LNCAP (cell line): Measurements from ENCODE around the gene BAMBI.

ENCODE experiments used
- TF ChIP-seq, protein P1 (sequence below): fragments of 450-650 bp; IDR thresholded peaks from 2 replicates; pipeline ENCODE4 v1.5.1; 2017; ENCODE audit warnings: mild to moderate bottlenecking

BAMBI gene

DNA sequence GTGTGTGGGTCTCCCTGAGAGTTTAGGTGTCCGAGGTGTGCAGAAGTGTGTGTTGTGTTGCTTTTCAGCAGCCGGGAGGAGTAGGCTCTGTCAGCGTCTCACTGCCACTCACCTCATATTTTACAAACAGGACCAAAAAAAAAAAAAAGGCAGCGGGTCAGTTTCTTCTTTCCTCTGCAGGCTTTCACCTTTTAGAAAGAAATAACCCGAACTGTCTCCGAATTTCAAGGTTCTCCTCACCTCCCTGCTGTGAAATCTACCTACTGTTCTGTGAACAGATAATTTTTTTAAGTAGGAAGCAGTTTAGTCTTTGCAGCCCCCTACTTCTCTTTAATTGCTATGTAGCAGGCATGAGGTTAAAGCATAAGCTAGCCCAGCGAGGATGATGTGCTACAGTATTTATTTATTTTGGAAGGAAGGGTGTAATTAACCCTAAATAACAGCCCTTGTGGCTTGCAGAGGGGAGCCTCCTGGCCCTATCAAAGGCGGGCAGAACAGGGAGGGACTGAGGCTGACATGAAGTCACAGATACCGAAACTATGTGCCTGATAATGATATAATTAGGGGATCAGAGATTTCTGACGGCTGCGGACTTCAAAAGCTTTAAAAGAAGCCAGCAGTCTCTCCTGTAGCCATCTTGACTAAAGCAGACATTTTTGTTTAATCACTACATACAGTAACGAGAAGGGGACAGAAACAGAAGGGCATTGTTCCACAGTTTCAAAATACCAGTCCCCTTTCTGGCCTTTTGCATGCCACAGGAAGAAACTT, 1.6 kb downstream of the BAMBI start:
- TF ChIP-seq, protein P1, sequence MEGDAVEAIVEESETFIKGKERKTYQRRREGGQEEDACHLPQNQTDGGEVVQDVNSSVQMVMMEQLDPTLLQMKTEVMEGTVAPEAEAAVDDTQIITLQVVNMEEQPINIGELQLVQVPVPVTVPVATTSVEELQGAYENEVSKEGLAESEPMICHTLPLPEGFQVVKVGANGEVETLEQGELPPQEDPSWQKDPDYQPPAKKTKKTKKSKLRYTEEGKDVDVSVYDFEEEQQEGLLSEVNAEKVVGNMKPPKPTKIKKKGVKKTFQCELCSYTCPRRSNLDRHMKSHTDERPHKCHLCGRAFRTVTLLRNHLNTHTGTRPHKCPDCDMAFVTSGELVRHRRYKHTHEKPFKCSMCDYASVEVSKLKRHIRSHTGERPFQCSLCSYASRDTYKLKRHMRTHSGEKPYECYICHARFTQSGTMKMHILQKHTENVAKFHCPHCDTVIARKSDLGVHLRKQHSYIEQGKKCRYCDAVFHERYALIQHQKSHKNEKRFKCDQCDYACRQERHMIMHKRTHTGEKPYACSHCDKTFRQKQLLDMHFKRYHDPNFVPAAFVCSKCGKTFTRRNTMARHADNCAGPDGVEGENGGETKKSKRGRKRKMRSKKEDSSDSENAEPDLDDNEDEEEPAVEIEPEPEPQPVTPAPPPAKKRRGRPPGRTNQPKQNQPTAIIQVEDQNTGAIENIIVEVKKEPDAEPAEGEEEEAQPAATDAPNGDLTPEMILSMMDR, result no peak

DNA sequence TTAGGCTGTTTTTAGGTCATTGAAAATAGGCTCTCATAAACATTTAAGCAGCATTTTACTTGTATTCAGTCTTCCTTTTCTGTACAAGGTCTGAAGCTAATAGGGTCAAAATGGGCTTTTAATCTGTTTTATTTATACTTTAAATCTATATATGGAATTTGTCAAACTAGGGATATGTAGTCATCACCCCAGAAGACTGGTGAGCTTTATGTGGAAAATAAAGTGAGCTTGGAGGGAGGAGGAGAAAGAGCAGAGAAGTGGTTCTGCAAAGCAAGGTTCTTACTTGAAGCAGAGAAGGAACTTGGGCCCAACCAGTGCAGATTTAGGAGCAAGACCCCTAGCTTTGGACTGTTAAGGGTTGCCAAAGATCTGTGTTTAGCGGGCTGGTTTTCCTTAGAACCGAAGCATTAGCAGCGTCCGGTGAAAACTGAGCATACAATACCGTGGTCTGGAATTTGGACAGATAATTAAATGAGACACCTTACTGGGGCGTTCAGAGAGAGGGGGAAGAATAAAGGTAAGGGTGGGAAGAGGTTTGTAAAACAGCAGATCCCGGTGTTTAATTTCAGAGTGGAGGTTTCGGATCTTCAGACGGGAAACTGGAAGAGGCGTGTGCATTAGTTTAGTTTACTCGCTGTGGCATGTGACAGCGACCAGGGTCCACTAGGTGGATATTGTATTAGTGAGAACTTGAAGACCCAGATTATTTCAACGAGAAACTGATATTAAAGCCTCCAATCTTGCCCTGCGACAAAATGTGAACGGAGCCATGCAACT, 2.4 kb downstream of the BAMBI start:
- TF ChIP-seq, protein P1, result peak; percentile 39; the same call in 1 of the 2 replicates

DNA sequence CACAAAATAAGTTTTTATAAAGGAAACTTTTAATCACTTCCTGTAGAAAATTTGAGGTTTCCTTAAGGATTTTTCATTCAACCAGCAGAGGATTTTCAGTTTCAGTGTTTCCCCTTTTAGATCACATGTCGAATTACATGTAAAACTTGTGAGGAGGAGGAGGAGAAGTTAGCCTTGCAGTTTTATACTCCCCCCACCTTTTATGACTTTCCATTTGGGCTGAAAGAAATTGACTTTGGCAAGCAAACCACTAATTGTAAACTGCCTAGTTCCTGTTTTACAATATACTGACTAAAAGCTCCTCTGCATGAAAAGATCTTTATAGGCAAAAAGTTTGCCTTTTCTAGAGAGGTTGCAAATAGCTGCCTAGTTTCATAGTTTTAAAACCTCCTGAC, 3.0 kb downstream of the BAMBI start:
- TF ChIP-seq, protein P1, result no peak

DNA sequence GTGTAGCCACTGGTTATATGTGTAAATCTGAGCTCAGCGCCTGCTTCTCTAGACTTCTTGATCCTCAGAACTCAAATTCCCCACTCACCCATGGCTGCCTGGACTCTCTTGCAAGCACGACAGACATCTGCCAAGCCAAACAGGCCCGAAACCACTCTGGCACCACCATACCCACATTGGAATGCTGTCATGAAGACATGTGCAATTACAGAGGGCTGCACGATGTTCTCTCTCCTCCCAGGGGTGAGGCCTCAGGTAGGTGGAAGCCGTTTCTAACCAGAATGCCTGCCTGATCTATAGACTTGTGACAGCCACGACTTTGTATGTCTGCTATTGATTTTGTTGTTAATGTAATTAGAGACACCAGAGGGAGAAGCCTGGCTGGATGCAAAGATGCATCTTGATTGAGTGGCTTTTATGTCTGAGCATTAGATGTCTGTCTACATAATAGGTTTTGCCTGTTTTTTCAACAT, 4.0 kb downstream of the BAMBI start:
- TF ChIP-seq, protein P1, result no peak

DNA sequence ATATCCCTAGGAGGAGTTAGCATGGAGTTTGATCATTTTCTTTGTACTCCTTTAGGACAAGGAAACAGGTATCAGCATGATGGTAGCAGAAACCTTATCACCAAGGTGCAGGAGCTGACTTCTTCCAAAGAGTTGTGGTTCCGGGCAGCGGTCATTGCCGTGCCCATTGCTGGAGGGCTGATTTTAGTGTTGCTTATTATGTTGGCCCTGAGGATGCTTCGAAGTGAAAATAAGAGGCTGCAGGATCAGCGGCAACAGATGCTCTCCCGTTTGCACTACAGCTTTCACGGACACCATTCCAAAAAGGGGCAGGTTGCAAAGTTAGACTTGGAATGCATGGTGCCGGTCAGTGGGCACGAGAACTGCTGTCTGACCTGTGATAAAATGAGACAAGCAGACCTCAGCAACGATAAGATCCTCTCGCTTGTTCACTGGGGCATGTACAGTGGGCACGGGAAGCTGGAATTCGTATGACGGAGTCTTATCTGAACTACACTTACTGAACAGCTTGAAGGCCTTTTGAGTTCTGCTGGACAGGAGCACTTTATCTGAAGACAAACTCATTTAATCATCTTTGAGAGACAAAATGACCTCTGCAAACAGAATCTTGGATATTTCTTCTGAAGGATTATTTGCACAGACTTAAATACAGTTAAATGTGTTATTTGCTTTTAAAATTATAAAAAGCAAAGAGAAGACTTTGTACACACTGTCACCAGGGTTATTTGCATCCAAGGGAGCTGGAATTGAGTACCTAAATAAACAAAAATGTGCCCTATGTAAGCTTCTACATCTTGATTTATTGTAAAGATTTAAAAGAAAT, 4.8 kb downstream of the BAMBI start:
- TF ChIP-seq, protein P1, result no peak

DNA sequence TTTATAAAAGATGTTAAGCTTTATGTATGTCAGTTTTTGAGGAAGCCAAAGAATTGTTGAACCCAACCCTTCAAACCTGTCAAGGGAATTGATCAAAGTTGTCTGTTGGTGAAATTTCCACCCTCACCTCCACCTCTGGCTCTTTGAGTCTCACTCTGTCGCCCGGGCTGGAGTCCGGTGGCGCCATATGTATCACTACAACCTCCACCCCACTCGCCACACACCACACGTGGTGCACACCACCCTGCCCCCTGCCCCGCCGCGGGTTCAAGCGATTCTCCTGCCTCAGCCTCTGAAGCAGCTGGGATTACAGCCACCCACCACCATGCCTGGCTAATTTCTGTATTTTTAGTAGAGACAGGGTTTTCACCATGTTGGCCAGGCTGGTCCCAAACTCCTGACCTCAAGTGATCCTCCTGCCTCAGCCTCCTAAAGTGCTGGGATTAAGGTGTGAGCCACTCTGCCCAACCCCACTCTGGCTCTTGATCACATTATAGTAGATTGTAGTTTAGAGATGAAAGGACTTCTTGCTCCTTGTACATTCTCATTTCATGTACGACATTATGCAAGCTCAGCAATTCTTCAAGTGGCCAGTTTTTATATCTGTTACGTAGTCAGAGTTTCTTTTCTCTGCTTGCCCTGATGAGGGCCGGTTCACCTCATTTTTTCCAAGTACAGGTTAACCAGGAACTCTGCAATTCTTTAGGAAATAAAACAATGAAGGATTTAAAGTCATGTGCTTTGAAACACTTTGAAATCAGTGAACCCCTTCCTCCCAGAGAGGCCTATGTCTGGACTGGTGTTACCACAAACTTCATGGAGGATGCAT, 7.0 kb downstream of the BAMBI start:
- TF ChIP-seq, protein P1, result no peak
